Measurements from ENCODE around the gene NMBR.
A peak's percentile ranks its signal among the peaks of the same experiment; 100 is the strongest.
"Not testable (repeated sequence)": the region's sequence is repeated elsewhere in the genome, so short reads cannot be mapped to it uniquely, and the experiment has no call there.

The NMBR gene

GRCh38 chr6:142173980-142174379, 27.1 kb upstream of the NMBR start:
- no peak for TF ChIP-seq CTCF (IDR thresholded peaks at IDR 0.05; ENCODE audit: low read length, missing control alignments)
- DNase-seq (ENCODE audit: low read depth), result no peak
- no peak overlapping the region for H3K4me3 ChIP-seq (replicated peaks; ENCODE audit: low read depth, low read length)

- TF ChIP-seq CTCF (IDR thresholded peaks at IDR 0.05; ENCODE audit: low read length, missing control alignments), result no peak
- no peak overlapping the region for H3K4me3 ChIP-seq (replicated peaks; ENCODE audit: low read depth, low read length)
- DNase-seq (ENCODE audit: low read depth), result no peak
Observed at GRCh38 chr6:142172758-142173157, 25.8 kb upstream of the NMBR start.

GRCh38 chr6:142171351-142171750, 24.4 kb upstream of the NMBR start:
- no peak for TF ChIP-seq CTCF (IDR thresholded peaks at IDR 0.05; ENCODE audit: low read length, missing control alignments)
- no peak overlapping the region for H3K4me3 ChIP-seq (replicated peaks; ENCODE audit: low read depth, low read length)
- no peak for DNase-seq (ENCODE audit: low read depth)

- no peak for TF ChIP-seq CTCF (IDR thresholded peaks at IDR 0.05; ENCODE audit: low read length, missing control alignments)
- peak; percentile 39 for DNase-seq (ENCODE audit: low read depth)
Observed at GRCh38 chr6:142167486-142167885, 20.6 kb upstream of the NMBR start.

DNA sequence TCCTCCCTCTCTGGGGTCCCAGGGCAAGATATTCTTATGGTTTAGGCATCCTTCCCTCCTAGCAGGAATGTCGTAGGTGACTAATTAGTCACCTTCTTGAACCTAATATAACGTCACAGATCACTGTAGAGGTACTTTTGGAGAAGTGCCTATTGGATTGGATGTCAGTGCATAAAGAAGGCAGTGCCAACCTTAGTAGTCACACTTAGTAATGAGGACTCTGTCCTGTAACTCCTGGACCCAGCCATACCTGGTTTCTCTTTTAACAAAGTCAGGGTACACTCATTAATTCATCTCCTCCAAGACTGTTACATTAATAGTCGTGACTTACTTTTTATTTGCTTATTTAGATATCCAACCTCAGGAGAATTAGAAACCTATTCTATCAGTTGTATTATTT, 20.1 kb upstream of the NMBR start:
- no peak for TF ChIP-seq CTCF (IDR thresholded peaks at IDR 0.05; ENCODE audit: low read length, missing control alignments)
- DNase-seq (ENCODE audit: low read depth), result no peak
- H3K4me3 ChIP-seq (replicated peaks; ENCODE audit: low read depth, low read length), result no peak overlapping the region

More at GRCh38 chr6:142167486-142167885, 20.6 kb upstream of the NMBR start:
- no peak overlapping the region for H3K4me3 ChIP-seq (replicated peaks; ENCODE audit: low read depth, low read length)

GRCh38 chr6:142165227-142165626, 18.3 kb upstream of the NMBR start:
- no peak for DNase-seq (ENCODE audit: low read depth)
- H3K4me3 ChIP-seq (replicated peaks; ENCODE audit: low read depth, low read length), result no peak overlapping the region
- no peak for TF ChIP-seq CTCF (IDR thresholded peaks at IDR 0.05; ENCODE audit: low read length, missing control alignments)

DNA sequence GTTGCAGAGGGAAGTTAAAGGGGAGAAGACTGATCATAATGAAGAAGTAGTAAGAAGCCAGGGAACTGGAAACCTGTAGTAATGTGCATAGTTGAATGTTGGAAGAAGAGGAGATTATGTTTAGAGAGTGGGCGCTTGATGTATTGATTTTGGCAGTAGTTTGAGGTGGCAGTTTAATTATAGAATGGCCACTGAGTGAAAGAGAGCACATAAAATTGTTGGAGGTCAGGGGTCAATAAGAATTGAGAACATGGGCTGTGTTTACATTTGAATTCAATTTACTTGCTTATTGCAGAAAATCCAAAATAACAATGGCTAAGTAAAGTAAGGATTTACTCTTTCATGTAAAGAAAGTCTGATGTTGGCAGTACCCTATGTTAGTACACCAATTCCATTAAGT, 15.9 kb upstream of the NMBR start:
- no peak for DNase-seq (ENCODE audit: low read depth)
- H3K4me3 ChIP-seq (replicated peaks; ENCODE audit: low read depth, low read length), result no peak overlapping the region
- no peak for TF ChIP-seq CTCF (IDR thresholded peaks at IDR 0.05; ENCODE audit: low read length, missing control alignments)

DNA sequence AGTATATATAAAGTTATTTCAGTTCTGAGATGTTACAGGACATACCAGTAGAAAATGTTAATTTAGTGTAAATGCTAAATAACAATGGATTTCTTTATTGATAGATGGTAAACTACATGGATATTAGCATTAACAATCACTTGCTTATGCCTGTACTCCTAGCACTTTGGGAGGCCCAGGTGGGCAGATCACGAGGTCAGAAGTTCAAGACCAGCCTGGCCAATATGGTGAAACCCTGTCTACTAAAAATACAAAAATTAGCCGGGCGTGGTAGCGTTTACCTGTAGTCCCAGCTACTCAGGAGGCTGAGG, 9.8 kb upstream of the NMBR start:
- not testable (repeated sequence) for DNase-seq (ENCODE audit: low read depth); H3K4me3 ChIP-seq (replicated peaks; ENCODE audit: low read depth, low read length)
